ENCODE results near the gene WSCD2.

Gene WSCD2

DNA sequence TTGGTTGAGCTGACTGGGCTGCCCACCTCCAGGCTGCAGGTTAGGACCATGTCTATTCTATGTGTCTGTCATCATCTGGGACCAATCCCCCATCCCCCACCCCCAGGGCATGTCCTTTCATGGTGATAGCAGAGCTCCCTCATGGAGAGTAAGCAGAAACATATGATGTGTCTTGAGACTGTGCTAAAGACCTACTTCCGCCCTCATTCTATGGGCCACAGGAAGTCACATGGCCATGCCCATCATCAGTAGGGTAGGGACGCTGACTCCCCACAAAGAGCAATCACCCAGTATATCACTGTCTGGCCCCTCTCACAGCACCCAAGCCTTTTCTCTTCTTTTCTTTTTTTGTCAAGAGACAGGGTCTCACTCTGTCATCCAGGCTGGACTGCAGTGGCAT lies 110.3 kb downstream of the WSCD2 start:
- TF ChIP-seq, protein P1, sequence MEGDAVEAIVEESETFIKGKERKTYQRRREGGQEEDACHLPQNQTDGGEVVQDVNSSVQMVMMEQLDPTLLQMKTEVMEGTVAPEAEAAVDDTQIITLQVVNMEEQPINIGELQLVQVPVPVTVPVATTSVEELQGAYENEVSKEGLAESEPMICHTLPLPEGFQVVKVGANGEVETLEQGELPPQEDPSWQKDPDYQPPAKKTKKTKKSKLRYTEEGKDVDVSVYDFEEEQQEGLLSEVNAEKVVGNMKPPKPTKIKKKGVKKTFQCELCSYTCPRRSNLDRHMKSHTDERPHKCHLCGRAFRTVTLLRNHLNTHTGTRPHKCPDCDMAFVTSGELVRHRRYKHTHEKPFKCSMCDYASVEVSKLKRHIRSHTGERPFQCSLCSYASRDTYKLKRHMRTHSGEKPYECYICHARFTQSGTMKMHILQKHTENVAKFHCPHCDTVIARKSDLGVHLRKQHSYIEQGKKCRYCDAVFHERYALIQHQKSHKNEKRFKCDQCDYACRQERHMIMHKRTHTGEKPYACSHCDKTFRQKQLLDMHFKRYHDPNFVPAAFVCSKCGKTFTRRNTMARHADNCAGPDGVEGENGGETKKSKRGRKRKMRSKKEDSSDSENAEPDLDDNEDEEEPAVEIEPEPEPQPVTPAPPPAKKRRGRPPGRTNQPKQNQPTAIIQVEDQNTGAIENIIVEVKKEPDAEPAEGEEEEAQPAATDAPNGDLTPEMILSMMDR (IDR thresholded peaks at IDR 0.05; ENCODE audit: low read depth, low read length, missing control alignments), result no peak
- no peak for DNase-seq (ENCODE audit: low read depth)
- in situ Hi-C loops (cut with HindIII; ENCODE audit: low sequenced_read_pairs), result no loop called here
- no peak overlapping the region for H3K4me3 ChIP-seq (ENCODE audit: low read depth, low read length)

- in situ Hi-C loops (cut with HindIII; ENCODE audit: low sequenced_read_pairs), result no loop called here
- DNase-seq (ENCODE audit: low read depth), result no peak
- no peak overlapping the region for H3K4me3 ChIP-seq (ENCODE audit: low read depth, low read length)
- TF ChIP-seq, protein P1 (IDR thresholded peaks at IDR 0.05; ENCODE audit: low read depth, low read length, missing control alignments), result no peak
Observed at GRCh38 chr12:108240027-108240785, 111.1 kb downstream of the WSCD2 start.

- no peak for DNase-seq (ENCODE audit: low read depth)
- TF ChIP-seq, protein P1 (IDR thresholded peaks at IDR 0.05; ENCODE audit: low read depth, low read length, missing control alignments), result no peak
- in situ Hi-C loops (cut with HindIII; ENCODE audit: low sequenced_read_pairs), result no loop called here
Observed at GRCh38 chr12:108240928-108241327, 111.8 kb downstream of the WSCD2 start.

GRCh38 chr12:108241986-108242703 lies 113.1 kb downstream of the WSCD2 start:
- TF ChIP-seq, protein P1 (IDR thresholded peaks at IDR 0.05; ENCODE audit: low read depth, low read length, missing control alignments), result no peak
- in situ Hi-C loops (cut with HindIII; ENCODE audit: low sequenced_read_pairs), result no loop called here

More at GRCh38 chr12:108240928-108241327, 111.8 kb downstream of the WSCD2 start:
- H3K4me3 ChIP-seq (ENCODE audit: low read depth, low read length), result no peak overlapping the region

GRCh38 chr12:108247130-108247529 lies 118.0 kb downstream of the WSCD2 start:
- TF ChIP-seq, protein P1 (IDR thresholded peaks at IDR 0.05; ENCODE audit: low read depth, low read length, missing control alignments), result no peak
- in situ Hi-C loops (cut with HindIII; ENCODE audit: low sequenced_read_pairs), result no loop called here
- DNase-seq (ENCODE audit: low read depth), result no peak
- H3K4me3 ChIP-seq (ENCODE audit: low read depth, low read length), result no peak overlapping the region

More at GRCh38 chr12:108241986-108242703, 113.1 kb downstream of the WSCD2 start:
- H3K4me3 ChIP-seq (ENCODE audit: low read depth, low read length), result no peak overlapping the region
- no peak for DNase-seq (ENCODE audit: low read depth)

DNA sequence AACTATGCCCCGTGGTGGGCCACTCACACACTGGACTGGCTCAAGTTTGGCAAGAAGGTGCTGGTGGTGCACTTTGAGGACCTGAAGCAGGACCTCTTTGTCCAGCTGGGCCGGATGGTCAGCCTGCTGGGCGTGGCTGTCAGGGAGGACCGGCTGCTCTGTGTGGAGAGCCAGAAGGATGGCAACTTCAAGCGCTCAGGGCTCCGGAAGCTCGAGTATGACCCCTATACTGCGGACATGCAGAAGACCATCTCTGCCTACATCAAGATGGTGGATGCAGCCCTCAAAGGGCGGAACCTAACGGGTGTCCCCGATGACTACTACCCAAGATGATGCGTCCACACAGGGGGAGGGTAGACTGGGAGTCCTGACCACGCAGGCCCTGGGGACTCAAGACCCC lies 118.9 kb downstream of the WSCD2 start:
- H3K4me3 ChIP-seq (ENCODE audit: low read depth, low read length), result no peak overlapping the region
- TF ChIP-seq, protein P1 (IDR thresholded peaks at IDR 0.05; ENCODE audit: low read depth, low read length, missing control alignments), result no peak
- in situ Hi-C loops (cut with HindIII; ENCODE audit: low sequenced_read_pairs), result no loop called here
- DNase-seq (ENCODE audit: low read depth), result no peak
